ENCODE measurements around the gene ENTREP1.
"Not testable (repeated sequence)": the region's sequence is repeated elsewhere in the genome, so short reads cannot be mapped to it uniquely, and the experiment has no call there.

The ENTREP1 gene

DNA sequence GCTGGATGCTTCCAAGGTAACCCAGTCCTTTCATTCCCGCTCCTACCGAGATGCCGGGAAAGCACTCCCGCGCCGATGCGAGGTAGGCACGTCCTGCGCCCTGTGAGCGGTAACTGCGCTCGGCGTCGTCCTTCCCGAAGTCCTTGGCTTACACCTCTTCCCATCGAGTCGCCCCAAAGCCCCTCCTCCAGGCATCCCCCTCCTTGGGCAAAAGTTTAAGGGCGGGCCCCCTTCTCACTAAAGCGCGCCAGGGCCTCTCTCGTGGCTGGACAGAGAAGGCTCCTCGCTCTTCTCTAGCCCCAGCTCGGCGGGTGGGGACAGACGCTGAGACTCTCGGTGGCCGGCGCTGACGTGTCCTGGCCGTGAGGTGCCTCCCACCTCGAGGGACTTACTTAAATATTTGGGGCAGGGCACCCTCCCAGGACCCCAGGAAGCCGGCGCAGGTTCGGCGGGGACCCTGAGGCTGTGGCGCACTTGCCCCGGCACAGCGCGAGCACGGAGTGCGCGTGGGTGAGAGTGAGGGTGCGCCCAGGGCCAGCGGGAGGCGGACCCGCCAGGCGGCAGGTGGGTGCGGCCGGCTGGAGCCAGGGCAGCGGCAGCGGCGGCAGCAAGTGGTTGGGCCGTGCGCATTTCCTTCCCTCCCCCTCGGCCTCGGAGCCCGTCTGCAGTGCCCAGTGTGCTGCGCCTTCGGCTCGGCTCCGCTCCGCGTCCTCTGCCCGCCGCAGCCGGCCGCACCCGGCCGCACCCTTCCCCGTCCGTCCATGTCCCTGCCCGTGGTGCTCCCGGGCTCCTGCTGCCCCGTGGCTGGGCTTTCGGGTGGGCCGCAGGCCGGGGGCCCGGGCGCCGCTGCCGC, at the start of gene ENTREP1:
Gene ENTREP1 (plus strand): TSS at position 667 of the 853 bp plus-strand sequence. CDS start 95 bp downstream, at position 762.
- no peak for DNase-seq (ENCODE audit: low read depth)

DNA sequence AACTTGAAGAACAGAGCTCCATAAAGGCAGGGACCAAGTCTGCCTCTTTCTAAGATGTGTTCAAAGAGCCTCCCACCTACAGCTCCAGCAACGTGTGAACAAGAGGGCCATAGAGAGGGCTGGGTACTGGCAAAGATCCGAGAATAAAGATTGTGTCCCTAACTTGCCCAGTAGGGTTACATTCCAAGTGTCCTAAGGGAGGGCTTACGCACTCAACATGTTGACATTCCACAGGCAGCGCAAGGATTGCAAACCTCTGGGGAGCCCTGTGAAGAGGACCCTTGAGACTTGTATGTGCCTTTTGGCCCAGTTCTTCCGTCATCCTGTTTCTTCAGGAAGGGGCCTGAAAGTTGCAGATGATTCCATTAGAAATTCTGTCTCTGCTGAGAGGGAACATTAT, 48.2 kb upstream of the ENTREP1 start:
- no peak for DNase-seq (ENCODE audit: low read depth)

DNA sequence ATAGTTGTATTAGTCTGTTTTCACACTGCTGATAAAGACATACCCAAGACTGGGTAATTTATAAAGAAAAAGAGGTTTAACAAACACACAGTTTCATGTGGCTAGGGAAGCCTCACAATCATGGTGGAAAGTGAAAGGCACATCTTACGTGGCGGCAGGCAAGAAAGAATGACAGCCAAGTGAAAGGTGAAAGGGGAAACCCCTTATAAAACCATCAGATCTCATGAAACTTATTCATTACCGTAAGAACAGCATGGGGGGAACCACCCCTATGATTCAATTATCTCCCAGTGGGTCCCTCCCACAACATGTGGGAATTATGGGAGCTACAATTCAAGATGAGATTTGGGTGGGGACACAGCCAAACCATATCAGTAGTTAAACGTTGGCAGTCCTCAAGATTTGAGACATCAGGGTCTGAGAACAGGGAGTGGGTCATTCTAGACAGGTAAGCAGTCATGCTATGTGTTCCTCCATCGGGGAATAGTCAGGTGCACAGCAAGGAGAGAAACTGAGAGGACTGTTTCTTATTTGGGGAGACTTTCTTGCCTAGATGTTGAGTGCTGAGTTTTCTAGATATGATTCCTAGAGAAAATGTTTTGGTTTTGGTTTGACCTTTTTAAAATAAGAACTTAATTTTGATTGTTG, 45.8 kb upstream of the ENTREP1 start:
- no peak for DNase-seq (ENCODE audit: low read depth)

DNA sequence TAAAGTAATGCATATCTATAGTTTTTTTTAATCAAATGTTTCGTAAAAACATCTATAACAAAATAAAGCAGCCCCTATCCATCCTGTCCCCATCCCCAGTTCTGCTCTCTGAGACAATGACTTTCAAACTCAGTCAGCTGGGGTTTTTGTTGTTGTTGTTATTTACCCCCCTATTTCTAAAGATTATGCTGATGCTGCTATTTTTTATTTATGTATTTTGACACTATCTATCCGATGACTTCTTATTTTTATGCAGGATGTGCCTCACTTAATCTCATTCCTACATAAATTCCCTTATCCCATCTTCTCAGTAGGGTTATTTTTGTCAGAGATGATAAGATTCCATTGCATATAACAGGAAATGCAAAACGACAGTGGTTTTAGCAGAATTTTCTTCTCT, 45.3 kb upstream of the ENTREP1 start:
- DNase-seq (ENCODE audit: low read depth): no peak

DNA sequence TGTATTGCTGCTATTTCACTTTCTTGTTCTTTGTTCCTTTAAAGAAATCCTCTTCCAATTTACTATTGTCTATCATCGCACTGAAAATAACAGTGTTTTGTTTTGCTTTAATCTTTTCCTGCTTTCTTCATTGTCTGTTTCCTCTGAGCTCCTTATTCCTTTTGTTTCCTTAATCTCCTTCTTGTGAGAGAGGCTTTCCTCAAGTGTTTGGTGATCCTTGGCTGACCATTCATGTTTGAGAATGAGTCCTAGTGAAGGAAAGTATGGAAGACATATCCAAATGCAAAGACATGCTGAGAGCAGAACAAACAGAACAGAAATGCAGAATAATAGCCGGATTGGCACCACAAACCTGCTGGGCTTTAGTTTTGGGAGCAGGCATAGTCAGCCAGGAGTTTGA, 42.0 kb upstream of the ENTREP1 start:
- no peak for DNase-seq (ENCODE audit: low read depth)

DNA sequence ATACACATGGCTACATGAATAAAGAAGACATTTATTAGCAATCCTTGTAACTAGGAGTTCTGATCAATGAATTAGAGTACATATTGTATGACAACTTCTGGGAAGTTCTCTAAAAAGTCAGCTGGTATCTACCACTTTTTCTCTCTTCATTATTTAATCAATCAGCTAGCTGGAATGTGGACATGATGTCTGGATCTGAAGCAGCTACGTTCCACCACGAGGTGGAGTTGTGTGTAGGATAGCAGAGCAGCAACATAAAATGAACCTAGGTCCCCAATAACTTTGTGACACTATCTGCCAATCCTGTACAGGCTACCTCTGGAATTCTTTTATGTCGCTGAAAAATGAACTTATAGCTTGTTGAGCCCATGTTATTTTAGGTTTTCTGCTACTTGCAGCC, 32.9 kb upstream of the ENTREP1 start:
- DNase-seq (ENCODE audit: low read depth): no peak

DNA sequence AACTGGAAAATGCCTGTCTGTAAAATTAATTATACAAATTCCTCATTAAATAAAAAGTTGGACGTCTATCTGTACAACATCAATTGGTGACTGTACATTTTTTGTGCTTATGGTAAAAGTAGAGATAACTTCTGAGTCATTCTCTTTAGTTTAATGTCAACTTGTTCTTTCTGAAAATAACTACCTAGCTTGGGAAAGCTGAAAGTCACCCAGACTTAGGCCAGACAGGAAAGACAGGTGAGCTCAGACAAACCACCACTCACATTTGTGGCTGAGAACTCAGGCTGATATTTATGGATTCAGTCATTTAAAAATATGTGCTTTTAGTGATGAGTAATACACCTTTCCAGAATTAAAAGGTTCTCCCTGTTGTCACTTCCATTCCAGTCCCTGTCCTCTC, 31.9 kb upstream of the ENTREP1 start:
- no peak for DNase-seq (ENCODE audit: low read depth)

DNA sequence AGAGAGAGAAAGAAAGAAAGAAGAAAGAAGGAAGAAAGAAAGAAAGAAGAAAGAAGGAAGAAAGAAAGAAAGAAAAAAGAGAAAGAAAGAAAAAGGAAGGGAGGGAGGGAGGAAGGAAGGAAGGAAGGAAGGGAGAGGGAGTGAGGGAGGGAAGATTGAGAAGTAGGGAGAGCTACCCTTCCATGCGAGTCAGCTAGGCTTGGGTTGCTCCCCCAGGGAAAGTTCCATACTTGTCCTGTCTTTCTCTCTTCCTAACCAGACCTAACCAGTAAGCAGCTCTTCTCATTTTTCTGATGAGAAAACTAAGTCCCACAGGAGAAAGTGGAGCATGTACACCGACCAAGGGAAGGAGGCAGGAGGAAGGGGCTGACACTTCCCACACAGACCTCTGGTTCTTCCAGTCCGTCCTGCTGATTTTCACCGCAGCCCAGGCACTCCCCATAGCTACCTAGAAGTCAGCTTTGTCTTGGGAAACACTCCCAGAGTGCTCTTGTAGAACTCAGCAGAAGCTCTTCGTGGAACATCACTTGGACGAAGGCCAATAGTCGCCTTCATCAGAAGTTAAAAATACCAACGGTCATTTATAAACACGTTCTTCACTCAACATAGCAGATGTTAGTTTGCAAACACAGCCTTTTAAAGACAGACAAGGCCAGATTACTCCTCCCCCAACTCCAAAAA, 29.0 kb upstream of the ENTREP1 start:
- DNase-seq (ENCODE audit: low read depth): no peak

- no peak for DNase-seq (ENCODE audit: low read depth)
Observed at GRCh38 chr9:69297300-69297980, 27.6 kb upstream of the ENTREP1 start.

GRCh38 chr9:69299315-69299714, 25.7 kb upstream of the ENTREP1 start:
- no peak for DNase-seq (ENCODE audit: low read depth)

- DNase-seq (ENCODE audit: low read depth): no peak
Observed at GRCh38 chr9:69299826-69300225, 25.2 kb upstream of the ENTREP1 start.

GRCh38 chr9:69303331-69303730, 21.7 kb upstream of the ENTREP1 start:
- DNase-seq (ENCODE audit: low read depth): no peak

- not testable (repeated sequence) for DNase-seq (ENCODE audit: low read depth)
Observed at GRCh38 chr9:69306895-69307445, 18.0 kb upstream of the ENTREP1 start.

- DNase-seq (ENCODE audit: low read depth): no peak
Observed at GRCh38 chr9:69307446-69308205, 17.4 kb upstream of the ENTREP1 start.

DNA sequence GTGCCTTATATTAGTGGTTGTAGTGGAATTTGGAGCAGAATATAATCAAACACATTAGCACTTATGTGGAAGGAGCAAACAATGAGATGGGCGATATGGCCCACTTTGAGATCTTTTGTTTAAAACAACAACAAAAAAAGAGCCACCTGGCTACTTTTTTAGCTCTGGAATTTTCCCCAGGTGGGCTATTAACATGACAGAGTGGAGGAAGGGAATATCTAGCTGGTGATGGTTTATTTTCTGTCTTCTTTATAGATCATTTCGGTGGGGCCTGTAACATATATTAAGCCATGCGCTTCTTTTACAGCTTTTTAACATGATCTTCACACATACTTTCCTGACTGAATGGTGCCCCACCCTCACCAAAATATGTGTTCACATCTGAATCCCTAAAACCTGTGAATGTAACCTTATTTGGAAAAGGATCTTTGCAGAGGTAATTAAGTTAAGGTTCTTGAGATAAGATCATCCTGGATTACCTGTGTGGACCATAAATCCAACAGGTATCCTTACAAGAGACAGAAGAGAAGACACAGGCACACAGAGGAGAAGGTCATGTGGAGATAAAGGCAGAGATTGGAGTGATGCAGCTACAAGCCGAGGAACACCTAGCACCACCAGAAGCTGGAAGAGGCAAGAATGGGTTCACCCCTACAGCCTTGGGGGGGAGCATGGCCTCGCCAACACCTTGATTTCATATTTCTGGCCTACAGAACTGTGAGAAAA, 16.6 kb upstream of the ENTREP1 start:
- no peak for DNase-seq (ENCODE audit: low read depth)

DNA sequence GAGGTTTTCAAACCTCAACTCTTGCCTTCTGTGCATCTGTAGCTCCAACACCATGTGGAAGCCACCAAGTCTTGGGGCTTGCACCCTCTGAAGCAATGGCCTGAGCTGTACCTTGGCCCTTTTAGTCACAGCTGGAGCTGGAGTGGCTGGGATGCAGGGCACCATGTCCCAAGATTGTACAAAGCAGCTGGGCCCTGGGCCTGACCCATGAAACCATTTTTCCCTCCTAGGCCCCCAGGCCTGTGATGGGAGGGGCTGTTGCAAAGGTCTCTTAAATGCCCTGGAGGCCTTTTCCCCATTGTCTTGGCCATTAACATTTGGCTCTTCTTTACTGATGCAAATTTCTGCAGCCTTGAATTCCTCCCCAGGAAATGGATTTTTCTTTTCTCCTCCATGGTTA, 11.8 kb upstream of the ENTREP1 start:
- DNase-seq (ENCODE audit: low read depth): no peak

GRCh38 chr9:69314547-69314946, 10.5 kb upstream of the ENTREP1 start:
- DNase-seq (ENCODE audit: low read depth): no peak

DNA sequence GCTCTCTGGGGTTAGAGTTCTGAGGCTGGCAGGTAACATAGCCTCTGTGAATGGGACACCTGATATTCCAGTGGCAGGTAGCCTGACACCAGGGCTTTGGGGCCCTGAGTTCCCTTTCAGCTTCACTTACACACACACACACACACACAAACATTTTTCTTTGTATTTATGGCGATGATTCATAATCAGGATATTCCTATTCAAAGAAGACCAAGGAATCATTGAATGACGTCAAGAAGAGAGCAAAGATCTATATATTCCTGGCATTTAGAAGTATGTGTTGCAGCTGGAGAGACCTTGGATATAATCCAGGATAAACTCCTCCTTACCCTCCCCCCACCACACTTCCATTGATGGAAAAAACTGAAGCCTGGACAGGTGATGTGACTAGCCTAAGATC, 7.9 kb upstream of the ENTREP1 start:
- DNase-seq (ENCODE audit: low read depth): no peak

DNA sequence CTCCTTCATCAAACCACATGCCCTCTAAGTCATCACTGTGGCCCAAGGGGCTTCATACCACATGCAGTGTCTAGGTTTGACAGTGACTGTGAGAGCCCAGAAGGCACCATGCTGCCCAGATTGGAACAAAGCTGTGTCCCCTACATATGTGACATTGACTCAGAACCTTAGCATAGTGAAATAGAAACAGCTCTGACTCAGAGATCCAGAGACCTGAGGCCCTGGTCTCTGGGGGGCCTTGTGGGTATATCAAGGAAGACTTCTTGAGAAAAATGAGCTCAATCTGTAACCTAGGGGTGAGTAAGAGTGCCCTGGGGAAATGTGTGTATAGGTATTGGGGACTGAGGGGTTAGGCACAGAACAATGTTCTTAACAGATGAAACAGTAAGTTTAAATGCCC, 7.1 kb upstream of the ENTREP1 start:
- DNase-seq (ENCODE audit: low read depth): no peak

GRCh38 chr9:69319324-69320025, 5.5 kb upstream of the ENTREP1 start:
- no peak for DNase-seq (ENCODE audit: low read depth)
